AG09309 (cell line): ENCODE results near the gene DDX59.

Source experiments
- DNase-seq: peaks from one replicate; pipeline ENCODE4 v3.0.0-alpha.2; 2010; ENCODE audit warnings: low read depth
- H3K4me3 ChIP-seq: 2 replicates; pipeline ENCODE4 v1.5.1; 2011; ENCODE audit warnings: mild to moderate bottlenecking, low read depth, low read length, moderate library complexity; ENCODE audit not compliant: control insufficient read depth
- CTCF ChIP-seq: IDR thresholded peaks from 2 replicates; pipeline ENCODE4 v1.5.1; 2011; ENCODE audit warnings: mild to moderate bottlenecking, low read depth, low read length, inconsistent platforms; ENCODE audit not compliant: insufficient read depth, control insufficient read depth; ENCODE audit errors: missing control alignments

Gene DDX59

GRCh38 chr1:200652378-200652777 is 17.3 kb downstream of the DDX59 start:
- TF ChIP-seq CTCF: no peak
- DNase-seq: no peak
- H3K4me3 ChIP-seq: no peak overlapping the region

GRCh38 chr1:200646515-200646914 is 23.2 kb downstream of the DDX59 start:
- H3K4me3 ChIP-seq: no peak overlapping the region
- no peak for TF ChIP-seq CTCF
- no peak for DNase-seq

- DNase-seq: no peak
- no peak for TF ChIP-seq CTCF
- no peak overlapping the region for H3K4me3 ChIP-seq
Measured at GRCh38 chr1:200644021-200644420, 25.7 kb downstream of the DDX59 start.

GRCh38 chr1:200642481-200642880 is 27.2 kb downstream of the DDX59 start:
- H3K4me3 ChIP-seq: no peak overlapping the region
- no peak for TF ChIP-seq CTCF
- no peak for DNase-seq

- no peak for DNase-seq
- H3K4me3 ChIP-seq: no peak overlapping the region
- TF ChIP-seq CTCF: no peak
Measured at GRCh38 chr1:200640963-200641401, 28.7 kb downstream of the DDX59 start.

GRCh38 chr1:200640373-200640962 is 29.2 kb downstream of the DDX59 start:
- no peak overlapping the region for H3K4me3 ChIP-seq
- TF ChIP-seq CTCF: no peak
- DNase-seq: no peak

- no peak for DNase-seq
- TF ChIP-seq CTCF: no peak
- H3K4me3 ChIP-seq: no peak overlapping the region
Measured at GRCh38 chr1:200638073-200638472, 31.6 kb downstream of the DDX59 start.
